Endothelial cell of umbilical vein (primary cell): ENCODE results near the gene MEGF11.

ENCODE experiments used
- CTCF ChIP-seq, 2 donors: IDR thresholded peaks; 1 replicate in 1 of 2; 2 replicates in 1 of 2; pipeline ENCODE4 v1.5.1; 2011; ENCODE audit warnings: low read length in 2 of 2, mild to moderate bottlenecking in 2 of 2, moderate library complexity in 2 of 2, control low read depth in 1 of 2, inconsistent platforms in 1 of 2, low read depth in 1 of 2; ENCODE audit not compliant: insufficient read depth in 1 of 2; ENCODE audit errors: extremely low read depth in 1 of 2
- EZH2 ChIP-seq: IDR thresholded peaks from 2 replicates; pipeline ENCODE4 v1.6.1; 2012; ENCODE audit warnings: borderline replicate concordance, low read depth, mild to moderate bottlenecking, moderate library complexity, low read length, inconsistent platforms; ENCODE audit not compliant: severe bottlenecking
- GATA2 ChIP-seq: IDR thresholded peaks from 2 replicates; pipeline ENCODE4 v1.7.0; 2011; ENCODE audit warnings: low read depth, mild to moderate bottlenecking, moderate library complexity, mixed read lengths, low read length; ENCODE audit not compliant: insufficient read length, insufficient read depth
- MYC ChIP-seq: IDR thresholded peaks from one replicate; pipeline ENCODE4 v1.6.1; 2011; ENCODE audit warnings: mild to moderate bottlenecking, low read depth, low read length
- POLR2A ChIP-seq: IDR thresholded peaks from 2 replicates; pipeline ENCODE4 v1.6.1; 2012; ENCODE audit warnings: low read depth, mild to moderate bottlenecking, control low read depth, low read length
- POLR2AphosphoS5 ChIP-seq: IDR thresholded peaks from 2 replicates; pipeline ENCODE4 v1.6.1; 2012; ENCODE audit warnings: low read depth, mild to moderate bottlenecking, control low read depth, low read length, moderate library complexity; ENCODE audit not compliant: insufficient read depth

GRCh38 chr15:66004618-66005262 lies 248.8 kb downstream of the MEGF11 start:
- TF ChIP-seq CTCF (IDR thresholded peaks at IDR 0.05; ENCODE audit: extremely low read depth in 1 of 2, insufficient read depth in 1 of 2, low read depth in 1 of 2, low read length in 2 of 2) (no peak), GATA2 (no peak), MYC (no peak), POLR2AphosphoS5 (no peak), EZH2 (no peak), POLR2A (no peak)
